Upper lobe of left lung (tissue), 4 donors: ENCODE data around the gene FKBP9.

Source experiments
- EP300 ChIP-seq, 4 donors: sonication (generic); formaldehyde crosslinking; IDR thresholded peaks; one replicate each; pipeline ENCODE4 v1.5.1; 2017; ENCODE audit warnings: antibody characterized with exemption in 4 of 4, control low read depth in 2 of 4
- POLR2A ChIP-seq, 4 donors: fragments of 450-650 bp; IDR thresholded peaks; one replicate each; pipeline ENCODE4 v1.5.1; 2016 to 2017; ENCODE audit warnings: antibody characterized with exemption in 4 of 4, mild to moderate bottlenecking in 2 of 4
- POLR2AphosphoS5 ChIP-seq, 2 donors: sonication (generic); formaldehyde crosslinking; IDR thresholded peaks; one replicate each; pipeline ENCODE4 v1.5.1; 2017; ENCODE audit warnings: antibody characterized with exemption in 2 of 2
- TF ChIP-seq, protein P1 (sequence below), 6 experiments: fragments of 450-650 bp in 4 of 6; fragments of 200-600 bp in 2 of 6; sonication (generic) in 2 of 6; IDR thresholded peaks; one replicate each; pipeline ENCODE4 v1.5.1; 2016 to 2019; ENCODE audit warnings: antibody characterized with exemption in 6 of 6

DNA sequence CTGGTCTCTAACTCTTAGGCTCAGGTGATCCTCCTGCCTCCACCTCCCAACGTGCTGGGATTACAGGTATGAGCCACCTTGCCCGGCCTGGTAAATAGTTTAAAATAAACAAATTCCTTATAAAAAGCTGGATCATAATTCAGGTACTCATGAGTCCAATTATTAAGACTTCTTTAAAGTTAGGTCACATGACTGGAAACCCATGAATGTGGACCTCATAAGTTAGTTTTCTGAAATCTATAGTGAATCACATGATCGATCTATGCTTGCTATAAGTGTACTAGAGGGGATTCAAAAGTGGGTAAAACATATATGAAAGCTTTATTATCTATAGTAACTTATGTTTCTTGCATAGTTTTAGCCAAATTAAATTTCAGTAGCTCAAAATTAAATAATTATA lies 91.0 kb downstream of the FKBP9 start:
- TF ChIP-seq, protein P1, sequence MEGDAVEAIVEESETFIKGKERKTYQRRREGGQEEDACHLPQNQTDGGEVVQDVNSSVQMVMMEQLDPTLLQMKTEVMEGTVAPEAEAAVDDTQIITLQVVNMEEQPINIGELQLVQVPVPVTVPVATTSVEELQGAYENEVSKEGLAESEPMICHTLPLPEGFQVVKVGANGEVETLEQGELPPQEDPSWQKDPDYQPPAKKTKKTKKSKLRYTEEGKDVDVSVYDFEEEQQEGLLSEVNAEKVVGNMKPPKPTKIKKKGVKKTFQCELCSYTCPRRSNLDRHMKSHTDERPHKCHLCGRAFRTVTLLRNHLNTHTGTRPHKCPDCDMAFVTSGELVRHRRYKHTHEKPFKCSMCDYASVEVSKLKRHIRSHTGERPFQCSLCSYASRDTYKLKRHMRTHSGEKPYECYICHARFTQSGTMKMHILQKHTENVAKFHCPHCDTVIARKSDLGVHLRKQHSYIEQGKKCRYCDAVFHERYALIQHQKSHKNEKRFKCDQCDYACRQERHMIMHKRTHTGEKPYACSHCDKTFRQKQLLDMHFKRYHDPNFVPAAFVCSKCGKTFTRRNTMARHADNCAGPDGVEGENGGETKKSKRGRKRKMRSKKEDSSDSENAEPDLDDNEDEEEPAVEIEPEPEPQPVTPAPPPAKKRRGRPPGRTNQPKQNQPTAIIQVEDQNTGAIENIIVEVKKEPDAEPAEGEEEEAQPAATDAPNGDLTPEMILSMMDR (IDR thresholded peaks at IDR 0.05), result no peak
- TF ChIP-seq POLR2A (IDR thresholded peaks at IDR 0.05), result no peak
- no peak for TF ChIP-seq POLR2AphosphoS5 (IDR thresholded peaks at IDR 0.05)
- no peak for TF ChIP-seq EP300 (IDR thresholded peaks at IDR 0.05)
